EH (cell line): ENCODE results near the gene SLC35F5.
"Not testable (repeated sequence)": the region's sequence is repeated elsewhere in the genome, so short reads cannot be mapped to it uniquely, and the experiment has no call there.

Source experiments
- DNase-seq: peaks from one replicate; pipeline ENCODE4 v3.0.0-alpha.2; 2015; ENCODE audit warnings: low read depth

Gene SLC35F5

DNA sequence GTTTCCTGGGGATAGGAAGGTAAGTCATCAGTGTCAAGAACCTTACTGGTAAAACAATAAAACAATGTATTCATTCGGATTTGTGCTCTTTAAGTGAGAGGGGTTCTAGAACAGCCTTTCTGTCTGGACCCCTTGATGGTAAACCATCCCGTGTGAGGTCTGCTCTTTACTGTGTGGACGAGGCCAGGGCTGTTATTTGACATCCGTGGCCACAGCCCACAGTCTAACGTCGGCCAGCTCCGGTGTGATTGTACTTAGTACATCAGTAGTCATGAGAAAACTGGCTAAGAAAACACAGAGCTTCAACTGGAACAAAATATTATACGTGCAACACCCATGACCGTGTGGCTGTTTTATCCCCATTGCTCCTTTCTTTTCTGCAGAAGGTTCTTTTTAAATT is 62.0 kb downstream of the SLC35F5 start:
- DNase-seq = no peak

DNA sequence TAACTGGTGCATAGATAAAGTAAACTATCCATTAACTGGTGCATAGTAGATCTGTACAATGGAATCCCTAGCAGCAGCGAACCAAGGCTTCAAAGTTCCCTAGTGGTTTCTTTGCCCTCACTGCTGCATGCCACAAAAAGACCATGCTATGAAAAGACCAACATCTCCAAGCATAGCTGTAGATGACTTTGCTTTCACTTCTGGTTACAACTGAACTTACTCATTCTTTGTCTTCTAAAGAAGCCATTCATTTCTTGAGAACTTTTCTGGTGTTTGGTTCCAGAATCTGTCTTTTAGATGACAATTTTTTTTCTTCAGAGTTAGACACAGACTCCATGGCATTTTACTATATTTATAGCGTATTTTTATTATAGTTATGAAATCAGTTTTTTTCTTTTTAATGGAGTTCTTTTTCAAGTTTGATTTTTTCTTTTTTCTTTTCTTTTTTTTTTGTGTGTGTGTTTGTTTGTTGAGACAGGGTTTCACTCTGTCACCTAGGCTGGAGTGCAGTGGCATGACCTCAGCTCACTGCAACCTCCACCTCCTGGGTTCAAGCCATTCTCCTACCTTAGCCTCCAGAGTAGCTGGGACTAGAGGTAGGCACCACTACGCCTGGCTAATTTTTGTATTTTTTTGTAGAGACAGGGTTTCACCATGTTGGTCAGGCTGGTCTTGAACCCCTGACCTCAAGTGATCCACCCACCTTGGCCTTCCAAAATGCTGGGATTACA is 63.6 kb downstream of the SLC35F5 start:
- DNase-seq = no peak

DNA sequence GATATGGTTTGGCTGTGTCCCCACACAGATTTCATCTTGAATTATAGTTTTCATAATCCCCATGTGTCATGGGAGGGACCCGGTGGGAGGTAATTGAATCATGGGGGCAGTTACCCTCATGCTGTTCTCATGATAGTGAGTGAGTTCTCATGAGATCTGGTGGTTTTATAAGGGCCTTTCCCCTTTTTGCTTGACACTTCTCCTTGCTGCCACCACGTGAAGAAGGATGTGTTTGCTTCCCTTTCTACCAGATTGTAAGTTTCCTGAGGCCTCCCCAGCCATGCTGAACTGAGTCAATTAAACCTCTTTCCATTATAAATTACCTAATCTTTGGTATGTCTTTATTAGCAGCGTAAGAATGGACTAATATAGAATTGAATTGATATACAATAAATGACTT is 65.6 kb downstream of the SLC35F5 start:
- not testable (repeated sequence) for DNase-seq

DNA sequence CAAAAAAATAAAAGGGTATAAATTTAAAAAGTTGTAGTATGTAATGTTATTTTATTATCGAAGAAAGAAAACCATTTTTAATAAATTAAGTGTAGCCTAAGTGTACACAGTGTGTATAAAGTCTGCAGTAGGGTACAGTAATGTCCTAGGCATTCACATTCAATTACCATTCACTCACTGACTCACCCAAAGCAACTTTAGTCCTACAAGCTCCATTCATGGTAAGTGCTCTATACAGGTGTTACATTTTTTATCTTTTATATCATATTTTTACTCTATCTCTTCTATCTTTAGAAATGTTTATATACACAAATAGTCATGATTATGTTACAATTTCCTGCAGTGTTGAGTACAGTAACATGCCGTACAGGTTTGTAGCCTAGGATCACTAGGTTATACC is 69.9 kb downstream of the SLC35F5 start:
- DNase-seq = peak; percentile 12

DNA sequence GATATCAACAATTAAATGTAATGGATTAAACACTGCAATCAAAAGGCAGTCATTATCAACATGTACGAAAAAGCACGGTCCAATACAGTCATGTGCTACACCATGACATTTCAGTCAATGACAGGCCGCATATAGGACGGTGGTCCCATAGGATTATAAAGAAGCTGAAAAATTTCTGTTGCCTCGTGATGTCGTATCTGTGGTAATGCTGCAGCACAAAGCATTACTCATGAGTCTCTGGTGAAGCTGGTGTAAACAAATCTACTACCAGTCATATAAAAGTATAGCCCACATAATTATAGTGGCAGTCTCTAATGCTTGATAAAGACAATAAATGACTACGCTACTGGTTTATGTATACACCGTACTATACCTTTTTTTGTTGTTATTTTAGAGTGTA is 71.0 kb downstream of the SLC35F5 start:
- DNase-seq = no peak

- no peak for DNase-seq
These were observed 77.0 kb downstream of the SLC35F5 start for GRCh38 chr2:113679457-113679856.

- no peak for DNase-seq
These were observed 79.1 kb downstream of the SLC35F5 start for GRCh38 chr2:113677330-113677729.

DNA sequence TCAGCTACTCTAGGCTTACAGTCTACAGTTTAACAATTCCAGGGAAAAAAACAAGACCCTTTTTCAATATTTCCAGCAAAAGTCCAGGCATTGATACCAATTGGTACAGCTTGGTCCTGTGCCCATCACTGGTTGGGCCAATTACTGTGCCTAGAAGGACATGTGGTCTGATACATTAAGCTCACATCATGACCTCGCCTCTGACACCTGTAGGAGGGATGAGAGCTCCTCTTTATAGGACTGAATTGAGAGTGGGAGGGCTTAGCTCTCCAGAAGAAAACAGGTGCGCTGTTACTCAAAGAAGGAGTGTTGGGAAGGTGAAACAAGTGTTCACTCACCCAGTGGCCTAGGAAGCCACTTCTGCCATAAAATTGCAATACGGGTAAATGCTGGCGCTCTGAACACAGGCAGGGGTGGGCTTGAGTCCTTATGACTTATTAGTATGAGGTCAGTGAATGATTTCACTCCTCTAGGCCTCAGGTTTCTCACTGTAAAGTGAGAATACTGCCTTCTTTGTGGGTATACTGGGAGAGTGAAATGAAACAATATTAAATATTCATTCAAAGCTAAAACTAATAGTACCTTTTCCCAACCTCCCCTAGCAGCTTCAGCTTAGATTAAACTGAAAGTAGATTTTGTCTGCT is 79.7 kb downstream of the SLC35F5 start:
- DNase-seq = no peak

- DNase-seq = no peak
These were observed 80.6 kb downstream of the SLC35F5 start for GRCh38 chr2:113675875-113676274.

DNA sequence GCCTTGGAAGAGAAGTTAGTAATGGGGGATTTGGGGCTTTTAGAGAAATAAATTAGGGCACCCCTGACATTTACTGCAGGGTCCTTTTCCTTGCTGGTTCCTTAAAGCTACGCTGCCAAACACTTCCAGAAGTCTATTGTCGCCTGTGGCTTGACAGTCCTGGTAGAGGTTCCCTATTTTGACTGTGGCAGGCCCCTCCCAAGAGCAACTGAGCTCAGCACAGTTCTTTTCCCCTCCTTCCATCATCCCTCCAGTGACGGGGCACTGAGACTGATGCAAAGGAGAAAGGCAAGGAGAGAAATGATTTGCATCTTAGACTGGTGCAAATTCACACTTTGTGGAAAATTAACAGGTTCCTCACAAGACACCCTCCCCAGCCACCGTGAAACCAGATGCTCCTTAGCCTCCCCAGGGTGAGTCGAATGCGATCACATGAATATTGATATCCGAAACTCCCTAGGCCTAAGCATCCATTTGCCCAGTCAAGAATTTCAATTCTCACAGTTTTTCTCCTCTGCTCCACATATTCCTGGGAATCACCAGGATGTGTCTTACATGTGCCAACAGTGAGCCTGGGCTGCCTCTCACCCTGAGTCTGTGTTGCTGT is 84.0 kb downstream of the SLC35F5 start:
- DNase-seq = no peak

GRCh38 chr2:113669013-113669412 is 87.4 kb downstream of the SLC35F5 start:
- DNase-seq = not testable (repeated sequence)

DNA sequence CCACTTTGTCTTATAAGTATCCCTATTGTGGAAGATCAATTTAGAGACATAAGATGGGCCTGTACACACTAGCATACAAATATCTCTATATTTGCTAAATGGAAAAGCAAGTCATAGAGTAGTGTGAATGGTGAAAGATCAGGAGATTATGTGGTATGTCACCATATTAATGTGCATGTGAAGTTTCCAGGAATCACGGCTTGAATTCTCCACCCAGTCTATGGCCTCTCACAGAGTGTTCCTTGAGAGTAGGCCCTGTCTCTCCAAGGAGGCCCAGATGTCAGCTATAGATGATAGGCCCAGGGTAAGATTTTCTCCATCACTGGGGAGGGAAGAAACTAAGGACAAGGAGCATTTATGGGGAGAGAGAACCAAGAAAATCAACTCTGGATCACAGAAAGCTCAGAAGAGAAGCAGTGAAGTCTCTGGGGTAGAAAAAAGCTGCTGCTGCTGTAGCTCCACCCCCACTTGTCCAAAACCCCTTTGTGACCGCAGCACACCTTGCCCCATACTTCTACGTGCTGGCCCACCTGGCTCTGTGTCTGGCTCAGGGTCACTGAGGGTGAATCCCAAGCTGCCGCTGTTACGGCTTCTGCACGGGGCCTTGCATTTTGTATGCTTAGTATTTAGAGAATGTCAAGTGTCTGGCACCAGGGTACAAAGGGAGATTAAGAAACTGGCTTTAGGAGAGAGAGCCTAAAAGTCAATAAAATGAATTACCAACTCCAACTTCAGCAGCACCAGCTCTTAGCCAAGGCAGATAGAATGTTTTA is 91.5 kb downstream of the SLC35F5 start:
- not testable (repeated sequence) for DNase-seq

- DNase-seq = not testable (repeated sequence)
These were observed 93.0 kb downstream of the SLC35F5 start for GRCh38 chr2:113663285-113664060.
